GM23248 (cell line): Measurements from ENCODE around the gene SEMA3D. TPM values are rescaled to one million over a fixed set of nuclear protein-coding genes. Genes with fewer than 3 reads are reported as not detected.

Experiments used
- DNase-seq: peaks from one replicate; pipeline ENCODE4 v3.0.0-alpha.2; 2015
- H2AFZ ChIP-seq: fragments of 200-600 bp; sonication (generic); 2 replicates; pipeline ENCODE4 v1.6.1; 2016; ENCODE audit warnings: antibody characterized with exemption
- H3F3A ChIP-seq: fragments of 200-600 bp; sonication (generic); 2 replicates; pipeline ENCODE4 v1.6.1; 2016; ENCODE audit warnings: mild to moderate bottlenecking, antibody characterized with exemption, mixed run types; ENCODE audit not compliant: insufficient read depth
- H3K27ac ChIP-seq: fragments of 200-600 bp; sonication (generic); 2 replicates; pipeline ENCODE4 v1.5.1; 2016; ENCODE audit warnings: mild to moderate bottlenecking
- H3K27me3 ChIP-seq: fragments of 200-600 bp; sonication (generic); replicated peaks from 2 replicates; pipeline ENCODE4 v1.6.1; 2016; ENCODE audit warnings: mild to moderate bottlenecking; ENCODE audit not compliant: insufficient read depth
- H3K36me3 ChIP-seq: fragments of 200-600 bp; sonication (generic); 2 replicates; pipeline ENCODE4 v1.6.1; 2016; ENCODE audit warnings: low read depth, mild to moderate bottlenecking
- H3K4me1 ChIP-seq: fragments of 200-600 bp; sonication (generic); 2 replicates; pipeline ENCODE4 v1.6.1; 2016; ENCODE audit warnings: mild to moderate bottlenecking; ENCODE audit not compliant: insufficient read depth
- H3K4me2 ChIP-seq: fragments of 200-600 bp; sonication (generic); one replicate; pipeline ENCODE4 v1.6.1; 2016; ENCODE audit warnings: mild to moderate bottlenecking; ENCODE audit not compliant: unreplicated experiment
- H3K4me3 ChIP-seq: fragments of 200-600 bp; sonication (generic); 2 replicates; pipeline ENCODE4 v1.5.1; 2016; ENCODE audit warnings: mild to moderate bottlenecking
- H3K79me2 ChIP-seq: fragments of 200-600 bp; sonication (generic); 2 replicates; pipeline ENCODE4 v1.6.1; 2016; ENCODE audit warnings: mild to moderate bottlenecking; ENCODE audit not compliant: insufficient read depth
- H3K9ac ChIP-seq: fragments of 200-600 bp; sonication (generic); 2 replicates; pipeline ENCODE4 v1.6.1; 2016; ENCODE audit warnings: mild to moderate bottlenecking
- H3K9me2 ChIP-seq: fragments of 200-600 bp; sonication (generic); 2 replicates; pipeline ENCODE4 v1.6.1; 2016; ENCODE audit warnings: mixed run types, mild to moderate bottlenecking, moderate library complexity; ENCODE audit not compliant: insufficient read depth
- H3K9me3 ChIP-seq: fragments of 200-600 bp; sonication (generic); one replicate; pipeline ENCODE4 v1.6.1; 2017; ENCODE audit warnings: low read depth
- H4K20me1 ChIP-seq: fragments of 200-600 bp; sonication (generic); 2 replicates; pipeline ENCODE4 v1.6.0; 2016; ENCODE audit not compliant: insufficient read depth
- EZH2 ChIP-seq: fragments of 200-600 bp; sonication (generic); IDR thresholded peaks from 2 replicates; pipeline ENCODE4 v1.6.1; 2018; ENCODE audit warnings: antibody characterized with exemption, mild to moderate bottlenecking; ENCODE audit not compliant: insufficient read depth, poor library complexity, severe bottlenecking
- EZH2phosphoT487 ChIP-seq: fragments of 200-600 bp; sonication (generic); IDR thresholded peaks from 2 replicates; pipeline ENCODE4 v1.6.1; 2018; ENCODE audit warnings: antibody characterized with exemption, moderate library complexity, mild to moderate bottlenecking, low read depth; ENCODE audit not compliant: insufficient read depth
- WGBS, 2 experiments: methylation state at CpG; one replicate each; pipeline ENCODE4 v1.1.6; 2015 to 2017; ENCODE audit warnings: low lambda C conversion rate in 2 of 2, low coverage in 1 of 2; ENCODE audit errors: missing lambda C conversion rate in 2 of 2; 5-methylcytosine and 5-hydroxymethylcytosine counted together
- in situ Hi-C: fragments of 300-500 bp; cut with MboI; formaldehyde crosslinking; loops from 2 replicates; pipeline ENCODE4 v1.15.0; 2020
- polyA plus RNA-seq: library from polyadenylated mRNA; unstranded; fragments of >200 nt; fragmentation: Nextera tagmentation; extraction: Ambion mirVana; gene quantifications from 2 replicates; pipeline ENCODE4 v1.2.1, GENCODE V29; 2016
- total RNA-seq: library from RNA; depleted of rRNA; stranded (reverse); fragments of >200 nt; shearing (Covaris generic); gene quantifications from 2 replicates; pipeline ENCODE4 v1.2.3, GENCODE V29; 2014

SEMA3D gene
- total and polyA plus RNA-seq, 2 experiments from 2014 or later: 4.0 to 6.6 TPM

- Histone ChIP-seq H3K9me2 (no peaks in the 10 kb centered on the region), H3K4me3 (peak overlapping the region; percentile 4; the same call in 1 of the 2 replicates), H3K79me2 (no peaks in the 10 kb centered on the region), H3K4me2 (peak overlapping the region; percentile 57), H3K9me3 (no peaks in the 10 kb centered on the region), H3K4me1 (peaks cover 33% of the 10 kb centered on the region), H3K27me3 (no peaks in the 10 kb centered on the region), H4K20me1 (no peaks in the 10 kb centered on the region), H3K36me3 (no peaks in the 10 kb centered on the region), H3K9ac (no peak overlapping the region), H3K27ac (peak overlapping the region; percentile 34), H3F3A (peaks cover 36% of the 10 kb centered on the region), H2AFZ (peak overlapping the region; percentile 10; the same call in 1 of the 2 replicates)
- peak; percentile 53 for DNase-seq
- in situ Hi-C loops: no loop called here
- WGBS, 2 experiments: 7 to 11% methylated on average over 3 of the region's 3 CpGs
- TF ChIP-seq EZH2: no peak
- no peak for TF ChIP-seq EZH2phosphoT487
Measured at GRCh38 chr7:85103357-85103756, 83.5 kb downstream of the SEMA3D start.

DNA sequence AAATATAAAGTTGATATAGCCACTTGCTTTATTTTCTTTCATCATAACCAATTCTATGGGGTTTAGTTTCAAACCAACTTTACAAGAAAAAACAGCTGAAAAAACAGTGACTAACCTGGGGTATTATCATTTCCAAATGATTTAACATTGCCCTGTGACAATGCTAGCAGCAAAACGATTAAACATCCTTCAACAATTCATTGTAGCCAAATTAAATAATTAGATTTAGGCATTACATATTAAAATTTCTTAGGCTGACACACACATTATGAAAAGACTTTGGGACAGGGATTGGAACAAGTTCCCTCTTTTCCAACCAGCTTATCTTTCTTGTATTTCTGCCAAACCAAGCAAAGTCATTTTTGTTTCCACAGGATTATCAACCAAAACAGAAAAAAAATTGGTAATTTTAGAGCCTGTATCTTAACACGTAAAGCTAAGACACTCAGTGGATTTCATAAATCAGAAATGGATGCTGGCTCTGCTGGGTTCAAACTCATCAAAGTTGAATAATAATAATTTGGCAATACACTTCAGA is 84.0 kb downstream of the SEMA3D start:
- Histone ChIP-seq H3K4me1 (peaks cover 33% of the 10 kb centered on the region), H3K36me3 (no peaks in the 10 kb centered on the region), H4K20me1 (no peaks in the 10 kb centered on the region), H3K4me2 (peak overlapping the region; percentile 57), H3K79me2 (no peaks in the 10 kb centered on the region), H3K9me3 (no peaks in the 10 kb centered on the region), H3K27me3 (no peaks in the 10 kb centered on the region), H3K27ac (peak overlapping the region; percentile 34), H2AFZ (peak overlapping the region; percentile 10; the same call in 1 of the 2 replicates), H3K9ac (no peak overlapping the region), H3K9me2 (no peaks in the 10 kb centered on the region), H3F3A (peaks cover 36% of the 10 kb centered on the region), H3K4me3 (0 out of 2 replicates have a peak overlapping the region, but pooled peaks have one; percentile 4)
- TF ChIP-seq EZH2phosphoT487 (peak; percentile 62; the same call in 1 of the 2 replicates), EZH2 (no peak)
- WGBS, 2 experiments: 5 to 6% methylated on average over 2 of the region's 2 CpGs
- peak; percentile 62 for DNase-seq
- in situ Hi-C loops: no loop called here

DNA sequence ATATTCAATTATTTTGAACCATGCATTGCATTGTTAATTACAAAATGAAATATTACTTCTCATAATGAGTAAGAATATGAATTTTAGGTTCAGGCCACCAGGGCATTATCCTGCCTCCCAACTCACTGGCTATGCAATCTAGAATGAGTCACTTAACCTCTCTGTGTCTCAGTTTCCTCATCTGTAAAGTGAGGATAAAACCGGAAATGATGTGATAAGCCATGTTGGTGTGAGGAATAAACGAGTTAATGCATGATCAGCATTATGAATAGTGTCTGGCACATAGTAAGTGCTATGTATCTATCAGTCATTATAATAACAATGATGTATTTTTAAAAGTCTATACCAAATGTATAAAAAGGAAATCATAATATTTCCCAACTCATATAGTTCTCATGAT is 85.5 kb downstream of the SEMA3D start:
- no peak for DNase-seq
- Histone ChIP-seq H3K9ac (no peak overlapping the region), H3K4me1 (peaks cover 33% of the 10 kb centered on the region), H3K79me2 (no peaks in the 10 kb centered on the region), H3K36me3 (no peaks in the 10 kb centered on the region), H3K4me3 (no peak overlapping the region), H4K20me1 (no peaks in the 10 kb centered on the region), H3F3A (peaks cover 36% of the 10 kb centered on the region), H3K27ac (no peak overlapping the region), H3K9me3 (no peaks in the 10 kb centered on the region), H3K4me2 (no peak overlapping the region), H3K9me2 (no peaks in the 10 kb centered on the region), H2AFZ (no peak overlapping the region), H3K27me3 (no peaks in the 10 kb centered on the region)
- TF ChIP-seq EZH2phosphoT487 (no peak), EZH2 (no peak)
- WGBS, 2 experiments: 96 to 98% methylated on average over 2 of the region's 2 CpGs
- in situ Hi-C loops: no loop called here

DNA sequence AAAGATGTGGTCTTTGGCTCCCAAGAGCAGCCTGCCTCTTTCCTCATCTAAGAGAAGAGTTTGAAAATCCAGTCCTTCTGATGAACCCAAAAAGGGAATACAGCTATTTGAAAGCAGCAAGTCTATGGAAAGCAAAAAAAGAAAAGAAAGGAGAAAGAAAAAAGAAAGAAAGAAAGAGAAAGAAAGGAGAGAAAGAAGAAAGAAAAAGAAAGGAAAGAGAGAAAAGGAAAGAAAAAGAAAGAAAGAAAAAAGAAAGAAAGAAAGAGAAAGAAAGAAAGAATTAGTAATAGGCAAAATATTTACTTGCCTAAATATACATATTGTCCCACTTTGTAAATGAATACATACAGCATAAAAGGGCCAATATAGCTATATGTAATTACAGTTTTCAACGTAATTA is 89.0 kb downstream of the SEMA3D start:
- Histone ChIP-seq H2AFZ (no peak overlapping the region), H3K27me3 (no peaks in the 10 kb centered on the region), H3K9me2 (no peaks in the 10 kb centered on the region), H3K4me3 (no peak overlapping the region), H3K4me1 (peaks cover 7% of the 10 kb centered on the region), H3K79me2 (no peaks in the 10 kb centered on the region), H3K27ac (no peak overlapping the region), H3K9ac (no peak overlapping the region), H3F3A (peaks cover 8% of the 10 kb centered on the region), H3K36me3 (no peaks in the 10 kb centered on the region), H3K4me2 (no peak overlapping the region), H3K9me3 (no peaks in the 10 kb centered on the region), H4K20me1 (no peaks in the 10 kb centered on the region)
- TF ChIP-seq EZH2 (no peak), EZH2phosphoT487 (no peak)
- 88 to 95% methylated on average over 1 of the region's 1 CpG for WGBS, 2 experiments
- DNase-seq: no peak
- in situ Hi-C loops: no loop called here
